H9 (cell line): ENCODE measurements around the gene FAM149A. TPM values are rescaled to one million over a fixed set of nuclear protein-coding genes. Genes with fewer than 3 reads are reported as not detected.

ENCODE experiments used
- DNase-seq: peaks from one replicate; pipeline ENCODE4 v3.0.0-alpha.2; 2017
- H2AFZ ChIP-seq: one replicate; pipeline ENCODE4 v1.6.1; 2013; ENCODE audit warnings: mild to moderate bottlenecking, low read length, control low read depth, moderate library complexity
- H2AK5ac ChIP-seq: 2 replicates; pipeline ENCODE4 v1.6.1; 2013; ENCODE audit warnings: low read length, control low read depth, mixed read lengths; ENCODE audit not compliant: insufficient read length
- H2BK120ac ChIP-seq: one replicate; pipeline ENCODE4 v1.6.1; 2013; ENCODE audit warnings: low read depth, mild to moderate bottlenecking, low read length, control low read depth, inconsistent platforms; ENCODE audit not compliant: poor library complexity, severe bottlenecking
- H2BK12ac ChIP-seq: 2 replicates; pipeline ENCODE4 v1.6.1; 2013; ENCODE audit warnings: low read length, control low read depth, mixed read lengths, low read depth; ENCODE audit not compliant: insufficient read length
- H2BK15ac ChIP-seq: 2 replicates; pipeline ENCODE4 v1.6.1; 2013; ENCODE audit warnings: low read depth, low read length, control low read depth
- H2BK20ac ChIP-seq: one replicate; pipeline ENCODE4 v1.6.1; 2013; ENCODE audit warnings: low read depth, mild to moderate bottlenecking, low read length, control low read depth, inconsistent platforms; ENCODE audit not compliant: poor library complexity, severe bottlenecking
- H2BK5ac ChIP-seq: 2 replicates; pipeline ENCODE4 v1.6.1; 2013; ENCODE audit warnings: low read length, control low read depth, mixed read lengths; ENCODE audit not compliant: insufficient read length
- H3K14ac ChIP-seq: 2 replicates; pipeline ENCODE4 v1.6.1; 2013; ENCODE audit warnings: low read length, control low read depth; ENCODE audit not compliant: insufficient read depth
- H3K18ac ChIP-seq: 2 replicates; pipeline ENCODE4 v1.6.1; 2013; ENCODE audit warnings: low read depth, mild to moderate bottlenecking, mixed read lengths, low read length, control low read depth; ENCODE audit not compliant: insufficient read length
- H3K23ac ChIP-seq: 2 replicates; pipeline ENCODE4 v1.6.1; 2013; ENCODE audit warnings: low read length, control low read depth, mixed read lengths, low read depth; ENCODE audit not compliant: insufficient read length
- H3K23me2 ChIP-seq: 2 replicates; pipeline ENCODE4 v1.6.1; 2013; ENCODE audit warnings: low read depth, mild to moderate bottlenecking, mixed read lengths, low read length, control low read depth; ENCODE audit not compliant: insufficient read length, poor library complexity, severe bottlenecking
- H3K27ac ChIP-seq: 2 replicates; pipeline ENCODE4 v1.5.1; 2013; ENCODE audit warnings: low read length, control low read depth, mixed read lengths, low read depth; ENCODE audit not compliant: insufficient read length
- H3K27me3 ChIP-seq: 2 replicates; pipeline ENCODE4 v1.6.1; 2013; ENCODE audit warnings: low read length, control low read depth, inconsistent platforms; ENCODE audit not compliant: insufficient read depth
- H3K4ac ChIP-seq: 2 replicates; pipeline ENCODE4 v1.6.1; 2013; ENCODE audit warnings: low read depth, mild to moderate bottlenecking, control low read depth, inconsistent platforms, low read length, moderate library complexity
- H3K4me1 ChIP-seq: 2 replicates; pipeline ENCODE4 v1.6.1; 2013; ENCODE audit warnings: low read length, control low read depth, inconsistent platforms; ENCODE audit not compliant: insufficient read depth
- H3K4me2 ChIP-seq: 2 replicates; pipeline ENCODE4 v1.6.1; 2013; ENCODE audit warnings: low read length, control low read depth, mixed read lengths; ENCODE audit not compliant: insufficient read length, insufficient read depth
- H3K56ac ChIP-seq: 2 replicates; pipeline ENCODE4 v1.6.1; 2013; ENCODE audit warnings: low read depth, mild to moderate bottlenecking, mixed read lengths, low read length, control low read depth; ENCODE audit not compliant: insufficient read length
- H3K79me1 ChIP-seq: 2 replicates; pipeline ENCODE4 v1.6.1; 2013; ENCODE audit warnings: low read depth, mild to moderate bottlenecking, moderate library complexity, low read length, control low read depth, inconsistent platforms; ENCODE audit not compliant: insufficient read depth, poor library complexity, severe bottlenecking
- H3K79me2 ChIP-seq: 2 replicates; pipeline ENCODE4 v1.6.1; 2013; ENCODE audit warnings: low read length, control low read depth, inconsistent platforms; ENCODE audit not compliant: insufficient read depth
- H3K9ac ChIP-seq: 2 replicates; pipeline ENCODE4 v1.6.1; 2013; ENCODE audit warnings: low read length, control low read depth, mixed read lengths; ENCODE audit not compliant: insufficient read length; ENCODE audit errors: extremely low read depth
- H3K9me3 ChIP-seq: one replicate; pipeline ENCODE4 v1.6.1; 2013; ENCODE audit warnings: low read depth, low read length, inconsistent platforms; ENCODE audit not compliant: control insufficient read depth
- H3T11ph ChIP-seq: one replicate; pipeline ENCODE4 v1.6.1; 2013; ENCODE audit warnings: mild to moderate bottlenecking, low read length, control low read depth, inconsistent platforms
- H4K20me1 ChIP-seq: one replicate; pipeline ENCODE4 v1.6.1; 2013; ENCODE audit not compliant: control insufficient read depth, insufficient read length, insufficient read depth
- H4K5ac ChIP-seq: 2 replicates; pipeline ENCODE4 v1.6.1; 2013; ENCODE audit warnings: low read depth, mild to moderate bottlenecking, mixed read lengths, low read length, control low read depth; ENCODE audit not compliant: insufficient read length
- H4K8ac ChIP-seq: replicated peaks from 2 replicates; pipeline ENCODE4 v1.6.1; 2013; ENCODE audit warnings: low read length, control low read depth, mixed read lengths, low read depth; ENCODE audit not compliant: insufficient read length
- H4K91ac ChIP-seq: 2 replicates; pipeline ENCODE4 v1.6.1; 2013; ENCODE audit warnings: low read depth, mild to moderate bottlenecking, moderate library complexity, mixed read lengths, low read length, control low read depth; ENCODE audit not compliant: insufficient read length
- H3K27ac Mint-ChIP-seq, 3 experiments: 2 replicates in 2 of 3; 3 replicates in 1 of 3; pipeline ENCODE4 v1.8.0; 2020 to 2021; ENCODE audit warnings: mixed read lengths in 3 of 3, mild to moderate bottlenecking in 1 of 3, moderate library complexity in 1 of 3
- H3K27me3 Mint-ChIP-seq: 2 replicates; pipeline ENCODE4 v1.8.0; 2021; ENCODE audit warnings: low read depth, mild to moderate bottlenecking, moderate library complexity, mixed read lengths
- H3K36me3 Mint-ChIP-seq, 3 experiments: 2 replicates in 2 of 3; 3 replicates in 1 of 3; pipeline ENCODE4 v1.8.0; 2020 to 2021; ENCODE audit warnings: low read depth in 3 of 3, mixed read lengths in 3 of 3; ENCODE audit not compliant: insufficient read depth in 1 of 3
- H3K4me1 Mint-ChIP-seq, 2 experiments: 2 replicates each; pipeline ENCODE4 v1.8.0; 2020; ENCODE audit warnings: mixed read lengths in 2 of 2
- H3K4me3 Mint-ChIP-seq, 2 experiments: 2 replicates in 1 of 2; 3 replicates in 1 of 2; pipeline ENCODE4 v1.8.0; 2020 to 2021; ENCODE audit warnings: mild to moderate bottlenecking in 2 of 2, mixed read lengths in 2 of 2, moderate library complexity in 1 of 2
- H3K9me3 Mint-ChIP-seq, 2 experiments: 2 replicates in 1 of 2; 3 replicates in 1 of 2; pipeline ENCODE4 v1.8.0; 2020; ENCODE audit warnings: mild to moderate bottlenecking in 2 of 2, mixed read lengths in 2 of 2, moderate library complexity in 1 of 2
- WGBS: extraction: QIAGEN DNeasy Blood & Tissue Kit; methylation state at CpG from one replicate; pipeline ENCODE4 v1.1.7; 2013; ENCODE audit warnings: missing lambda C conversion rate, low lambda C conversion rate, mixed read lengths; ENCODE audit not compliant: insufficient read length; ENCODE audit errors: extremely low coverage; 5-methylcytosine and 5-hydroxymethylcytosine counted together
- total RNA-seq: library from RNA; stranded (reverse); gene quantifications from 2 replicates; pipeline ENCODE4 v1.2.1, GENCODE V29; 2021
- TF ChIP-seq, protein P1 (sequence below): fragments of 200-600 bp; sonication (generic); conservative IDR thresholded peaks from 3 replicates; pipeline ENCODE4 v1.8.0; 2021; ENCODE audit warnings: antibody characterized with exemption, mild to moderate bottlenecking

FAM149A gene
- total RNA-seq, 1 experiment from 2014 or later, result 5.9 TPM

DNA sequence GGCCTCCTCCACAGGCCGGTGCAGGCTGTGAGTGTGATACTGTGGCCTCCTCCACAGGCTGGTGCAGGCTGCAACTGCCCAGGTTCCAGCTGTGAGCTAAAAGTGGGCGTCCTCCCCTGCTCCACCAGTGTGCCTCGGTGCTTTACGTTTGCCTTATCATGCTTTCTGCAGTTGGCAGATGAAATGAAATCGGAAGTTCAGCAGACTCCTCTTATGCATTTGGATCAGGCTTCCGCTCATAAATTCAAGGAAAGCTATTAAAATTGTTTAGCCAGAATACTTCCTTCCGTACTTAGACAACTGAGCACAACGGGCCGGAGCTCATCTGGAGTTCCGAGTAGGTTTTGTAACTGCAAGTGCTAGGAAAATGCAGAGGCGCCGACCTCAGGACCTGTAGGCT, 98.9 kb downstream of the FAM149A start:
- Histone ChIP-seq H2BK12ac (no peak overlapping the region), H2BK5ac (no peak overlapping the region), H3K9ac (no peak overlapping the region), H4K91ac (no peak overlapping the region), H3K27me3 (no peaks in the 10 kb centered on the region), H3K79me1 (no peaks in the 10 kb centered on the region), H2BK120ac (no peak overlapping the region), H3T11ph (no peak overlapping the region), H2AFZ (no peak overlapping the region), H3K4me1 (no peaks in the 10 kb centered on the region), H3K14ac (no peak overlapping the region; the same call in 1 of the 2 replicates), H3K9me3 (no peaks in the 10 kb centered on the region), H2BK15ac (no peak overlapping the region), H3K23me2 (no peaks in the 10 kb centered on the region), H2BK20ac (no peak overlapping the region), H3K23ac (no peak overlapping the region), H4K20me1 (no peaks in the 10 kb centered on the region), H4K5ac (no peak overlapping the region), H3K56ac (no peak overlapping the region), H2AK5ac (no peak overlapping the region), H3K18ac (no peak overlapping the region), H3K4me2 (no peak overlapping the region), H3K27ac (no peak overlapping the region), H4K8ac (no peak overlapping the region), H3K79me2 (no peaks in the 10 kb centered on the region), H3K4ac (no peak overlapping the region)
- Mint-ChIP-seq H3K9me3 (peaks cover 2 to 11% of the 10 kb centered on the region in 2 experiments; a peak in 4 of 5 replicates), H3K36me3 (peaks cover 0 to 7% (median 1%) of the 10 kb centered on the region in 3 experiments; a peak in 4 of 7 replicates), H3K4me1 (peaks cover 18 to 19% of the 10 kb centered on the region in 2 experiments), H3K4me3 (no peak overlapping the region), H3K27ac (no peak overlapping the region), H3K27me3 (no peaks in the 10 kb centered on the region)
- TF ChIP-seq, protein P1, sequence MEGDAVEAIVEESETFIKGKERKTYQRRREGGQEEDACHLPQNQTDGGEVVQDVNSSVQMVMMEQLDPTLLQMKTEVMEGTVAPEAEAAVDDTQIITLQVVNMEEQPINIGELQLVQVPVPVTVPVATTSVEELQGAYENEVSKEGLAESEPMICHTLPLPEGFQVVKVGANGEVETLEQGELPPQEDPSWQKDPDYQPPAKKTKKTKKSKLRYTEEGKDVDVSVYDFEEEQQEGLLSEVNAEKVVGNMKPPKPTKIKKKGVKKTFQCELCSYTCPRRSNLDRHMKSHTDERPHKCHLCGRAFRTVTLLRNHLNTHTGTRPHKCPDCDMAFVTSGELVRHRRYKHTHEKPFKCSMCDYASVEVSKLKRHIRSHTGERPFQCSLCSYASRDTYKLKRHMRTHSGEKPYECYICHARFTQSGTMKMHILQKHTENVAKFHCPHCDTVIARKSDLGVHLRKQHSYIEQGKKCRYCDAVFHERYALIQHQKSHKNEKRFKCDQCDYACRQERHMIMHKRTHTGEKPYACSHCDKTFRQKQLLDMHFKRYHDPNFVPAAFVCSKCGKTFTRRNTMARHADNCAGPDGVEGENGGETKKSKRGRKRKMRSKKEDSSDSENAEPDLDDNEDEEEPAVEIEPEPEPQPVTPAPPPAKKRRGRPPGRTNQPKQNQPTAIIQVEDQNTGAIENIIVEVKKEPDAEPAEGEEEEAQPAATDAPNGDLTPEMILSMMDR, result no peak
- no peak for DNase-seq
- WGBS, result no CpG with 5 or more reads among the region's 12 CpGs
